GM23248 (cell line): ENCODE measurements around the gene TWSG1.

Experiments used
- EZH2 ChIP-seq: fragments of 200-600 bp; sonication (generic); IDR thresholded peaks from 2 replicates; pipeline ENCODE4 v1.6.1; 2018; ENCODE audit warnings: antibody characterized with exemption, mild to moderate bottlenecking; ENCODE audit not compliant: insufficient read depth, poor library complexity, severe bottlenecking
- EZH2phosphoT487 ChIP-seq: fragments of 200-600 bp; sonication (generic); IDR thresholded peaks from 2 replicates; pipeline ENCODE4 v1.6.1; 2018; ENCODE audit warnings: antibody characterized with exemption, moderate library complexity, mild to moderate bottlenecking, low read depth; ENCODE audit not compliant: insufficient read depth

DNA sequence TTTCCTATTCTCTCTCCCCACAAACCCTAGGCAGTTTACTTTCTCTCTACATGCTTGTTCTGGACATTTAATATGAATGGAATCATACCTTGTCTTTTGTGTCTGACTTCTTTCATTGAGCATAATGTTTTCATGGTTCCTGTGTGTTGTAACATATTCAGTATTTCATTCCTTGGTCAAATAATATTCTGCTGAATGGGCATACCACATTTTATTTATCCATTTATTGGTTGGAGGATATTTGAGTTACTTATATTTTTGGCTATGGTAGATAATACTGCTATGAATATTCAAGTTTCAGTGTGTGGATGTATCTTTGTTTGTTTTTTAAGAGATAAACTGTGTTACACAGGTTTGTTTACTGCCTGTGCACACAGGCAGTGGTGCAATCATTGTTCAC lies 9.0 kb downstream of the TWSG1 start:
- TF ChIP-seq EZH2 (no peak), EZH2phosphoT487 (no peak)
